ENCODE data around the gene EPHB6.

EPHB6 gene

GRCh38 chr7:142896151-142896550 is 41.3 kb downstream of the EPHB6 start:
- no peak for DNase-seq (ENCODE audit: low read depth)

- no peak for DNase-seq (ENCODE audit: low read depth)
Measured at GRCh38 chr7:142896741-142897379, 42.0 kb downstream of the EPHB6 start.

GRCh38 chr7:142897691-142898090 is 42.8 kb downstream of the EPHB6 start:
- no peak for DNase-seq (ENCODE audit: low read depth)

GRCh38 chr7:142898377-142899170 is 43.7 kb downstream of the EPHB6 start:
- no peak for DNase-seq (ENCODE audit: low read depth)

GRCh38 chr7:142899661-142900060 is 44.8 kb downstream of the EPHB6 start:
- DNase-seq (ENCODE audit: low read depth): no peak

DNA sequence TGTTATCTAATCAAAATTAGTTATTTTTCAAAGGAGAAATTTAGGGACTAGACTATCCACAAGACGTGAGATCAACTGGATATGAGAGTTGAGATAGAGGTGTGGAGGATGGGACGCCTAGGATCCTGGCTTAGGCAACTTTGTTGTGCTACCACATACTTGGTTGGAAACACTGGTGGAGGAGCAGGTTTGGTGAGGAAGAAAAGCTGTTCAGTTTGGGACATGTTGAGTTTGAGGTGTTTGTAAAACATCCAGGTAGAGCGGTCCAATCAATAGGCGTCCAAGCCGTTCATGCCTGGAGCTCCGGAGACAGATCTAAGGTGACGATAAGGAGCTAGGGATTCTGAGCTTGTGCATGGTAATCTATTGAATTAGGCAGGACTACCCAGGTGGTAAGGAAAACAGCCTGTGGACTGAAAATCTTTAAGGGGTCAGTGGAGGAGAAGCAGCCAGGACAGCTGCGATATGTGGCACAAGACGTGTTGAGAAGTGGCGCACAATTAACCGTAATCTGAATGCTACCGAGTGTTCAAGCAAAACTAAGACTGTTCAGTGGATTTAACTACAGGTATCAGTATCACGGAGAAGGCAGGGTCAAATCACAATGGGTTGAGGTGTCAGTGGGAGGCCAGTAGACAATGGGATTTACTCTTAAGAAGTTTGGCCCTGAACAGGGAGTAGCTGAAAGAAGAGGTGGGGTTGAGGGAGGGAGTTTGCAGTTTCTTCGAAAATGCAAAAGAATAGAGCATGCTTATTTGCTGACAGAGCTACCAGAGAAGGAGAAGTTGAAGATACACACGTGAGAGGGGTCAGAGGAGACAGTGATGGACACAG is 46.8 kb downstream of the EPHB6 start:
- DNase-seq (ENCODE audit: low read depth): no peak

GRCh38 chr7:142904128-142904527 is 49.3 kb downstream of the EPHB6 start:
- no peak for DNase-seq (ENCODE audit: low read depth)

DNA sequence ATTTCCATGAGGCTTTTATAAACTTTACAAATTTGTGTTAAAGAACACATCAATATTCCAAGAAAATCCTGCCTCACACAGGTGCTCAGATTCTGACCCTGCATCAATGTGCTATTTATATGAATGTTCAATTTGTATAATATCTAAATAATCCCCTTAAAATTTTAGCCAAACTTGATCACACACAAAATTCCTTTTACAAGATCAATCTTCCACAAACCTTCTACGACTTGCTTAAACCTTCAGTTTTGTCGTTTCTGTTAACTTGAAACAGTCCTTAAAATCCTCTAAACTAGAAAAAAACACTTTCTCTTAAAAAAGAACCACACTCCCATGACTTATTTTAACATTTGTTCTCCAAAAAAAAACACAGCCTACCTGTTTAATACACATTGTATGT is 50.9 kb downstream of the EPHB6 start:
- DNase-seq (ENCODE audit: low read depth): no peak

GRCh38 chr7:142906643-142907042 is 51.8 kb downstream of the EPHB6 start:
- no peak for DNase-seq (ENCODE audit: low read depth)

GRCh38 chr7:142908290-142908689 is 53.4 kb downstream of the EPHB6 start:
- DNase-seq (ENCODE audit: low read depth): no peak

GRCh38 chr7:142908921-142909890 is 54.3 kb downstream of the EPHB6 start:
- DNase-seq (ENCODE audit: low read depth): no peak

GRCh38 chr7:142910031-142910433 is 55.2 kb downstream of the EPHB6 start:
- no peak for DNase-seq (ENCODE audit: low read depth)

GRCh38 chr7:142910481-142910880 is 55.6 kb downstream of the EPHB6 start:
- no peak for DNase-seq (ENCODE audit: low read depth)

- DNase-seq (ENCODE audit: low read depth): no peak
Measured at GRCh38 chr7:142913051-142913450, 58.2 kb downstream of the EPHB6 start.

DNA sequence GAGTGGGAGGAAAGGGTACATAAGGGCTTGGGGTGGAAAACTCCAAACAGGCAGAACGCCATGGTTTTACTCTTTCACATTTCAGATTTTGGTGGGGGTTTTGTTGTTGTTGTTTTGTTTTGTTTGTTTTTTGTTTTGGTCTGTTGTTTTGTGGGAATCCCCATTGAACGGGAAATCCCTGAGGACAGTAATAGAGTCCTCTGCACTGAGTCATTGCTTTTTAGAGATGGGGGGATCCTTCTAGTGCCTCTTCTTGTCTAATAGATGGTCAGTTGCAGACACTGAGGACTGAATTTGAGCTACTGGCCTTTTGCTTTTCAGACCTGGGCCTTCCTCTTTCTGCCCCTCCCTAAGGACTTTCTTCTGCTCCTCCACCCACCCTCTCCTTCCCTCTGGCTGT is 58.7 kb downstream of the EPHB6 start:
- no peak for DNase-seq (ENCODE audit: low read depth)

- DNase-seq (ENCODE audit: low read depth): no peak
Measured at GRCh38 chr7:142914121-142914520, 59.2 kb downstream of the EPHB6 start.

- no peak for DNase-seq (ENCODE audit: low read depth)
Measured at GRCh38 chr7:142915315-142915714, 60.4 kb downstream of the EPHB6 start.

DNA sequence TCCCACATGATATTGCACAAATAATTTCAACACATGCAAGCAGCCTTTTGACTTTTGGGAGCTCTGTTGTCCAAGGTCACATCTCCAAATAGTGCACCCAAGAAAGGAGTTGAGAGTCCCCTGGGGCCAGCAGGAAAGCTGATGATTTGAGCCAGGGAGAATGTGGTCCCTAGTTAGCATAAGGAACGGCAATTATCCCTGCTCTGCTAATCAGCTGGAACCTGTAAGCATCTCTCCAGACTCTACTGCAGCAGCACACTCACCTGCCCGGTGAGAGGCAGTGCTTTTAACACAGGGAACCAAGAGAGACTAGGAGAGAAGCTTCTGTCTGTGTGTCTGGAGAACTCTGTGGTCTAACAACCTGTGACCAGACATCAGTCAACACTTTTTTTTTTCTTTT is 61.6 kb downstream of the EPHB6 start:
- DNase-seq (ENCODE audit: low read depth): no peak

DNA sequence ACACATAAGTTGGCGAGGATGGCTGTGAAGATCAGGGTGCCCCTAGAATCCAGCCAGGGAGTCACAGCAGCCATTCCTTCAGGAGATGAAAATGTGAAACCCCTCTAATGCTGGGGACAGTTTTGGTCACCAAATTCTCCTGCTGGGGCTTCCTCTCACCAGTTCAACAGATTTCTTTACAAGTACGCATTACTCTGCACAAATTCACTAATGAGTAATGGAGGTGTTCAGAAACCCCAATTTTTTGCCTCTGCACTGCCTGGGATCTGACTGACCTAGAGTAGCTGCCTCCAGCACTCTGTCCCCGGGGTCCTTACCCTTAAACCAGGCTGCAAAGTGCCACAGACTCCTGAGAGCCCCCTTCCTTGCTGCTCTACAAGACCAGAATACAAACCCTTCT is 62.6 kb downstream of the EPHB6 start:
- no peak for DNase-seq (ENCODE audit: low read depth)

GRCh38 chr7:142918901-142919300 is 64.0 kb downstream of the EPHB6 start:
- no peak for DNase-seq (ENCODE audit: low read depth)

DNA sequence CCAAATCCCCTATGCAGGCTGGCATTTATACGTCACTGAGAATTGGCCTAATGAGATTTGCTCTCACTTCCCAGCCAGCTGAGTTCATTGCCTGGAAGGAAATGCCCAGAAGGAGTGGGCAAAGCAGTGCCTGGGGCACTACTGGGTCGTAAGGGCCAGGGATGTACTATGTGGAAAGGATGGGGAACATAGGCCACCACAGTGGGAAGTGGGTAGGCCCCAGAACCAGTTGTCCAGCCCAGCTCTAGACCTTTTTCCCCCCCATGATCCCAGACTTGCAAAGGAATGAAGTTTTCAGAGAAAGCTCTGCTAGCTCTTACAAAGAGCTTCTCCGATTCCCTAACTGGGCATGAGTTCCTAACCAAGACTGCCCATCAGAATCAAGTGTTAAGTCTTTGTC is 64.8 kb downstream of the EPHB6 start:
- DNase-seq (ENCODE audit: low read depth): no peak

Data from activated T-helper 9 cell treated with anti-CD3 and anti-CD28 coated beads, Interleukin-2, amount 50 U/mL, for 16 hours (primary cell).